AG09319 (cell line): ENCODE measurements around the gene TBC1D22A.

Experiments used
- DNase-seq: peaks from one replicate; pipeline ENCODE4 v3.0.0-alpha.2; 2010; ENCODE audit warnings: low read depth; ENCODE audit errors: extremely low read depth
- CTCF ChIP-seq: IDR thresholded peaks from 2 replicates; pipeline ENCODE4 v1.5.1; 2011; ENCODE audit warnings: low read depth, mild to moderate bottlenecking, inconsistent platforms, low read length, moderate library complexity

TBC1D22A gene

GRCh38 chr22:47090591-47091245 is 328.3 kb downstream of the TBC1D22A start:
- TF ChIP-seq CTCF: no peak
- peak; percentile 27 for DNase-seq

- no peak for TF ChIP-seq CTCF
- peak; percentile 1 for DNase-seq
Observed at GRCh38 chr22:47091246-47091651, 328.8 kb downstream of the TBC1D22A start.

- DNase-seq: no peak
- no peak for TF ChIP-seq CTCF
Observed at GRCh38 chr22:47091921-47092700, 329.7 kb downstream of the TBC1D22A start.

GRCh38 chr22:47092896-47093311 is 330.5 kb downstream of the TBC1D22A start:
- TF ChIP-seq CTCF: no peak
- peak; percentile 24 for DNase-seq

GRCh38 chr22:47093720-47094119 is 331.3 kb downstream of the TBC1D22A start:
- no peak for DNase-seq
- no peak for TF ChIP-seq CTCF

- no peak for DNase-seq
- no peak for TF ChIP-seq CTCF
Observed at GRCh38 chr22:47094861-47095330, 332.4 kb downstream of the TBC1D22A start.

- DNase-seq: no peak
- no peak for TF ChIP-seq CTCF
Observed at GRCh38 chr22:47095395-47096122, 333.1 kb downstream of the TBC1D22A start.
